ENCODE data around the gene GGTLC1.

DNA sequence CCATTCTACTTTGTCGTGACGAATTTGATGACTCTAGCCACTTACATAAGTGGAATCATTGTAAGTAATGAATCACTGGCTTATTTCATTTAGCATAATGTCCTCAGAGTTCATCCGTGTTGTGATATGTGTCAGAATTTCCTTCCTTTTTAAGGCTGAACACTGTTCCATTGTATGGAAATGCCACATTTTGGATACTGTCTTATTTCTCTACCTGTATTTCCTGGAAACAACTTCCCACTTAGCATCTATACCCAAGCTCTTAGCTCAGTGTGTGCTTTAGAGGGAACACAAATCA, 28.8 kb upstream of the GGTLC1 start:
- TF ChIP-seq EZH2 (IDR thresholded peaks at IDR 0.05; ENCODE audit: borderline replicate concordance, control insufficient read depth, low read depth, low read length) (no peak), CHD2 (IDR thresholded peaks at IDR 0.05; ENCODE audit: borderline replicate concordance, low read depth, low read length) (no peak)
- TF ChIP-seq, protein P1, sequence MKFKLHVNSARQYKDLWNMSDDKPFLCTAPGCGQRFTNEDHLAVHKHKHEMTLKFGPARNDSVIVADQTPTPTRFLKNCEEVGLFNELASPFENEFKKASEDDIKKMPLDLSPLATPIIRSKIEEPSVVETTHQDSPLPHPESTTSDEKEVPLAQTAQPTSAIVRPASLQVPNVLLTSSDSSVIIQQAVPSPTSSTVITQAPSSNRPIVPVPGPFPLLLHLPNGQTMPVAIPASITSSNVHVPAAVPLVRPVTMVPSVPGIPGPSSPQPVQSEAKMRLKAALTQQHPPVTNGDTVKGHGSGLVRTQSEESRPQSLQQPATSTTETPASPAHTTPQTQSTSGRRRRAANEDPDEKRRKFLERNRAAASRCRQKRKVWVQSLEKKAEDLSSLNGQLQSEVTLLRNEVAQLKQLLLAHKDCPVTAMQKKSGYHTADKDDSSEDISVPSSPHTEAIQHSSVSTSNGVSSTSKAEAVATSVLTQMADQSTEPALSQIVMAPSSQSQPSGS (IDR thresholded peaks at IDR 0.05; ENCODE audit: low read length) = no peak

All from GM12878 (cell line).